Mesendoderm (in vitro differentiated cells): ENCODE data around the gene NOX4.
"Not testable (repeated sequence)": the region's sequence is repeated elsewhere in the genome, so short reads cannot be mapped to it uniquely, and the experiment has no call there.

ENCODE experiments used
- DNase-seq: peaks from one replicate; pipeline ENCODE4 v3.0.0; 2013
- H2AK5ac ChIP-seq: 2 replicates; pipeline ENCODE4 v1.6.1; 2013; ENCODE audit warnings: low read length, inconsistent platforms
- H2BK120ac ChIP-seq: 2 replicates; pipeline ENCODE4 v1.6.1; 2013; ENCODE audit warnings: low read depth, mild to moderate bottlenecking, low read length, moderate library complexity, mixed read lengths
- H2BK15ac ChIP-seq: replicated peaks from 2 replicates; pipeline ENCODE4 v1.6.1; 2013; ENCODE audit warnings: low read depth, mild to moderate bottlenecking, moderate library complexity
- H2BK5ac ChIP-seq: 2 replicates; pipeline ENCODE4 v1.6.1; 2013; ENCODE audit warnings: low read length, inconsistent platforms
- H3K18ac ChIP-seq: 2 replicates; pipeline ENCODE4 v1.6.1; 2013; ENCODE audit warnings: mild to moderate bottlenecking, low read length, mixed read lengths
- H3K23ac ChIP-seq: one replicate; pipeline ENCODE4 v1.6.1; 2013; ENCODE audit warnings: low read length
- H3K27ac ChIP-seq: 2 replicates; pipeline ENCODE4 v1.5.1; 2013; ENCODE audit warnings: low read depth, mild to moderate bottlenecking, inconsistent platforms, low read length, moderate library complexity
- H3K27me3 ChIP-seq: 2 replicates; pipeline ENCODE4 v1.6.1; 2013; ENCODE audit warnings: low read length, control low read depth, mild to moderate bottlenecking, inconsistent platforms; ENCODE audit not compliant: insufficient read depth, poor library complexity
- H3K36me3 ChIP-seq: 2 replicates; pipeline ENCODE4 v1.6.1; 2013; ENCODE audit warnings: low read length, inconsistent platforms; ENCODE audit not compliant: control insufficient read depth, insufficient read depth
- H3K4ac ChIP-seq: one replicate; pipeline ENCODE4 v1.6.1; 2013; ENCODE audit warnings: low read depth, mild to moderate bottlenecking, low read length, moderate library complexity
- H3K4me1 ChIP-seq: 2 replicates; pipeline ENCODE4 v1.6.1; 2013; ENCODE audit warnings: low read depth, low read length, inconsistent platforms; ENCODE audit not compliant: control insufficient read depth
- H3K4me2 ChIP-seq: 2 replicates; pipeline ENCODE4 v1.6.1; 2013; ENCODE audit warnings: low read length
- H3K4me3 ChIP-seq: 2 replicates; pipeline ENCODE4 v1.5.1; 2013; ENCODE audit warnings: mild to moderate bottlenecking, low read length
- H3K56ac ChIP-seq: one replicate; pipeline ENCODE4 v1.6.1; 2013; ENCODE audit warnings: low read length
- H3K79me1 ChIP-seq: 2 replicates; pipeline ENCODE4 v1.6.1; 2013; ENCODE audit warnings: low read length, inconsistent platforms
- H3K79me2 ChIP-seq: 2 replicates; pipeline ENCODE4 v1.6.1; 2013; ENCODE audit warnings: mild to moderate bottlenecking, low read length; ENCODE audit not compliant: control insufficient read depth, insufficient read depth
- H3K9ac ChIP-seq: 2 replicates; pipeline ENCODE4 v1.6.1; 2013; ENCODE audit warnings: low read length, inconsistent platforms
- H4K5ac ChIP-seq: one replicate; pipeline ENCODE4 v1.6.1; 2013; ENCODE audit warnings: low read length
- H4K8ac ChIP-seq: one replicate; pipeline ENCODE4 v1.6.1; 2013; ENCODE audit warnings: low read depth, mild to moderate bottlenecking, control low read depth, low read length, moderate library complexity
- WGBS: extraction: QIAGEN DNeasy Blood & Tissue Kit; methylation state at CpG from one replicate; pipeline ENCODE4 v1.1.7; 2013; ENCODE audit warnings: low lambda C conversion rate, missing lambda C conversion rate; ENCODE audit not compliant: insufficient coverage; ENCODE audit errors: extremely low coverage; 5-methylcytosine and 5-hydroxymethylcytosine counted together

Gene NOX4

DNA sequence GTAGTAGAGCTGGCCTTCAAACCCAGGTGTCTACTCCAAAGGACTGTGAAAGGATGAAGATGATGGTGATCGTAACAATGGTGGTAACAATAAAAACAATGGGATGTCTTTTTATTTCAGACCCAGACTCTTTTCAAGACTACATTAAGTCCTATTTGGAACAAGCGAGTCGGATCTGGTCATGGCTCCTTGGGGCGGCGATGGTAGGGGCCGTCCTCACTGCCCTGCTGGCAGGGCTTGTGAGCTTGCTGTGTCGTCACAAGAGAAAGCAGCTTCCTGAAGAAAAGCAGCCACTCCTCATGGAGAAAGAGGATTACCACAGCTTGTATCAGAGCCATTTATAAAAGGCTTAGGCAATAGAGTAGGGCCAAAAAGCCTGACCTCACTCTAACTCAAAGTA, 196.2 kb downstream of the NOX4 start:
- H2AK5ac ChIP-seq, H3K4me2 ChIP-seq, H4K8ac ChIP-seq, H3K4ac ChIP-seq, H4K5ac ChIP-seq, H3K79me1 ChIP-seq, H3K27me3 ChIP-seq, H3K23ac ChIP-seq, H3K79me2 ChIP-seq, H3K56ac ChIP-seq, H3K18ac ChIP-seq, H3K36me3 ChIP-seq, H3K4me3 ChIP-seq, H2BK120ac ChIP-seq, H2BK5ac ChIP-seq, H3K9ac ChIP-seq, H3K27ac ChIP-seq, H3K4me1 ChIP-seq, H2BK15ac ChIP-seq: not testable (repeated sequence)
- no CpG with 5 or more reads among the region's 7 CpGs for WGBS
- peak; percentile 8 for DNase-seq

DNA sequence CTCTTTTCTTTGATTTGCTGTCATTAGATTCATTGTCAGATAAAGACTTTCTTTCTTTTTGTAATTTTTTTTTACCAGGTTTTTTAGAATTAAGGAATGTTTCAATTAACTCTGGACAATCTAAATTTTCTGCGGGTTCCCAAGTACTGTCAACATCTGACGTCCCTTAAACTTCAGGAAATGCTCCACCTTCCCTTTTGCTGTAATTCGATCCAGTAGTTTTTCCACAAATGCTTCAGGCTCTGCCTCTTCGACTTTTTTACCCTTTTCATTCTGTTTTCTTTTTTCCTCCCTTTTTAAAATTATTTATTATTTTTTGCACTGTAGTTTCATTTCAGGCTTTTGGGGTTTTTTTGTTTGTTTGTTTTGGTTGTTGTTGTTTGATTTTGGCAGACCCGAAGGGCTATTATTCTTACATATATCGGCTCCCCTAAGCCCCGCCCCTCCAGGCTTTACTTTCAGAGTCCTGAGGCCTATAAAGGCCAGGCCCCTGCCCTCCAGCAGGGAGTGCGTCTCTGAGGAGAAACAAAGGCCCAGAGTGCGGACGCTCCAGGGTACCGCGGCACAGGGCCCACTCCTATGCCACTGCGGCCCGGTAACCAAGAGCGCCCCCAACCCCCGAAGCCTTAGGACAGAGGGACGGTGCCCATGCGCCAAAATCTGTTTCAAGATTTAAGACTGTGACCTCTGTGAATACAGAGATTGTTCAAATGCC, 197.1 kb downstream of the NOX4 start:
- Histone ChIP-seq H3K27ac (no peak overlapping the region), H3K56ac (peak overlapping the region; percentile 6), H4K5ac (no peak overlapping the region), H3K79me2 (no peaks in the 10 kb centered on the region), H2AK5ac (no peak overlapping the region), H4K8ac (no peak overlapping the region), H2BK15ac (no peak overlapping the region), H3K79me1 (no peaks in the 10 kb centered on the region), H3K4me3 (no peak overlapping the region), H3K23ac (no peak overlapping the region), H3K36me3 (no peaks in the 10 kb centered on the region), H3K27me3 (no peaks in the 10 kb centered on the region), H3K9ac (peak overlapping the region; percentile 9), H2BK120ac (no peak overlapping the region), H3K4me2 (no peak overlapping the region), H3K4ac (no peak overlapping the region), H2BK5ac (no peak overlapping the region), H3K4me1 (no peaks in the 10 kb centered on the region), H3K18ac (peak overlapping the region; percentile 94)
- DNase-seq, result peak; percentile 59
- no CpG with 5 or more reads among the region's 18 CpGs for WGBS

DNA sequence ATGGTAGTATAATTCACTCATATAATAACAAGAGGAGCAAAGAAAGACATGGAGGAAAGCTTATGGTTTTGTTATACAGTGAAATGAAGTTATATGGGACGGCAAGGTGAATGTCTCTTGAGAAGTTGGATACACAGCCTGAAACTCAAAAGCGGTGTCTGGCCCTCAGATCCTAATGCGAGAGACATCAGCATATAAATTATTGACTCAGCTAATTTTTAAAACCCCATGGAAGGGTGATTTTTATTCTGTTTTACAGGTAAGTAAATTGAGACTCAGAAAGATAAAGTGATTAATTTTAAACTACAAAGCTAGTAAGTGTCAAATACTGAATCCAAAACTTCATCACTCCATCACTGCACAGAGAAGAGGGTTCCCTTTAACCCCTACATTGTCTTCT, 203.2 kb downstream of the NOX4 start:
- not testable (repeated sequence) for DNase-seq

DNA sequence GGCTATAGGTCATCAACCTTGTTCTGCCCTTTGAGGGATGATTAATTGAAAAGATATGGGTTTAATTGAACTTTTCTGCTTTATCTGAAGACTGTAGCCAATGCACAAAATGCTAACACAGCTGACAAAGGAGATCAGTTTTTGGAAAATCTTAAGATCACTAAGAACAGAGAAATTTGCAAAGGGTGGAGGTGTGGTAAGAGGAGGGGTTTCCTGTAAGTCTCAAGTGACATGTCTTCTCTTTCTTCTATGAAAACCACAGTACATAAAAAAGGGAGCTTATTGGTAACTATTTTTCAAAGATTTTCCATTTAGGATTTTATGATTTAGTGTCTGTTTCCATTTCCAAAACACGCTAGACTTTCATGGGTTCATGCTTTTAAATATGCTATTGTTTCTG, 204.6 kb downstream of the NOX4 start:
- H3K4ac ChIP-seq, H4K8ac ChIP-seq, H3K27me3 ChIP-seq, H3K4me2 ChIP-seq, H2BK5ac ChIP-seq, H3K9ac ChIP-seq, H3K4me1 ChIP-seq, H3K27ac ChIP-seq, H2BK120ac ChIP-seq, H3K56ac ChIP-seq, H3K18ac ChIP-seq, H3K4me3 ChIP-seq, H3K79me2 ChIP-seq, H4K5ac ChIP-seq, H3K79me1 ChIP-seq, H2BK15ac ChIP-seq, H3K23ac ChIP-seq, H2AK5ac ChIP-seq, DNase-seq, H3K36me3 ChIP-seq: not testable (repeated sequence)
- no CpG with 5 or more reads among the region's 1 CpG for WGBS

More for the DNA sequence above, 203.2 kb downstream of the NOX4 start:
- H3K4ac ChIP-seq, H3K4me1 ChIP-seq, H4K5ac ChIP-seq, H2BK5ac ChIP-seq, H2BK15ac ChIP-seq, H3K4me2 ChIP-seq, H4K8ac ChIP-seq, H2AK5ac ChIP-seq, H3K27me3 ChIP-seq, H3K79me1 ChIP-seq, H3K36me3 ChIP-seq, H2BK120ac ChIP-seq, H3K56ac ChIP-seq, H3K23ac ChIP-seq, H3K4me3 ChIP-seq, H3K9ac ChIP-seq, H3K18ac ChIP-seq, H3K79me2 ChIP-seq, H3K27ac ChIP-seq: not testable (repeated sequence)
- no CpG with 5 or more reads among the region's 3 CpGs for WGBS

DNA sequence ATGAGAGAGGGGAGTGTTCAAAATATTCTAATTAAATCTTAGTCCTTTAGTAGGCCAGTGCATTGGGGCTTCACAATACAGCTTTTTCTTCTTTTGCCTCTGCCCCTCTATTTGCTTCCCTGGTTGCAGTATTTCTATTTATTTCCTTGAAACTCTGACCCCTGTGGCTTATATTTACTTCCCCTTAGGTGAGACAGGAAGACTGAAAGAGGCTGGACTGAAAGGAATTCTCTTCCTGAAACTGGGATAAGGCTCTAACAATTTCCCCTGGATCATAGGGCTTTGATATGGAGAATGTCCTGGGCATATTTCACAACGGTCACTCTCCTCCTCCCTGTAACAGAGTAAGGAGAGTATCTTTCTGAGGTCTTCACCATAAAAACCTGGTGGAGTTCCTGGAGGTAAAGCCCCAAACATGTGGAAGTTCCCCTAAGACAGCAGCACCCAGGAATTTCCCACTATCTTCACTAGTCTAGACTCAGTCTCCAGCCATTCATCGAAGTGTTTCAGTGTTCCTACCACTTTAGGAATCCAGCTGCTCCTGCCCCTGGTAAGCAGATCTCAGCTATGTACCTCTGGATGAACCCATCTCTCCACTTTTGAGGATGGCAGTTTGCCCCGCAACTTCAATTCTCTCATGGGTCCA, 210.0 kb downstream of the NOX4 start:
- H2AK5ac ChIP-seq, H3K4ac ChIP-seq, H3K4me1 ChIP-seq, H3K36me3 ChIP-seq, H3K56ac ChIP-seq, H2BK15ac ChIP-seq, H3K4me2 ChIP-seq, H3K23ac ChIP-seq, H3K27me3 ChIP-seq, H2BK5ac ChIP-seq, H3K27ac ChIP-seq, H4K5ac ChIP-seq, H3K9ac ChIP-seq, H4K8ac ChIP-seq, H3K4me3 ChIP-seq, H2BK120ac ChIP-seq, H3K79me1 ChIP-seq, H3K79me2 ChIP-seq: not testable (repeated sequence)
- no CpG with 5 or more reads among the region's 3 CpGs for WGBS
- DNase-seq, result peak; percentile 37
- peak overlapping the region; percentile 60 for H3K18ac ChIP-seq

DNA sequence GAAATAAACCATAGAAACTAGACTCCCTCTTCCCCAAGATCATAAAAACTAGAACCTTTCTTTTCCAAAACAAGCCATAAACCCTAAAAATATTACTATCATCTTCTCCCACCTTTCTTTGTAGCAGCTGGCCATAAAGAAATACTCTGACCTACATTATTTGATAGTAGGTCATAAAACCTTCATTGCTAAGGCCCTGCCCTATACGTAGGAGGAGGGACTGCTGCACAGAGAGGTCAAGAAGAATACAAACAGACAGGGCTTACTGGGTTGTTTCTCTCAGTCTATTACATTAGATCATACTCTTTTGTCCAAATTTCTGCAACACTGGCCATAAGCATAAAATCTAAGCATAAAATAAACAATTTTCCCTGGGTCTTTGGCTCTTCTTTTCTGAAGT, 212.0 kb downstream of the NOX4 start:
- Histone ChIP-seq H2BK15ac (no peak overlapping the region), H2AK5ac (no peak overlapping the region), H3K27ac (no peak overlapping the region), H3K18ac (no peak overlapping the region), H3K36me3 (no peaks in the 10 kb centered on the region), H3K9ac (no peak overlapping the region), H4K8ac (no peak overlapping the region), H3K79me1 (no peaks in the 10 kb centered on the region), H3K27me3 (no peaks in the 10 kb centered on the region), H2BK120ac (no peak overlapping the region), H3K4me1 (no peaks in the 10 kb centered on the region), H3K23ac (no peak overlapping the region), H2BK5ac (no peak overlapping the region), H3K4ac (no peak overlapping the region), H3K4me2 (no peak overlapping the region), H3K4me3 (no peak overlapping the region), H3K56ac (no peak overlapping the region), H3K79me2 (no peaks in the 10 kb centered on the region), H4K5ac (no peak overlapping the region)
- no CpG with 5 or more reads among the region's 1 CpG for WGBS
- no peak for DNase-seq
